ENCODE results near the gene ADPRS. TPM values are rescaled to one million over a fixed set of nuclear protein-coding genes. Genes with fewer than 3 reads are reported as not detected.

Gene ADPRS
- total and polyA plus RNA-seq, 4 experiments from 2014 or later, result 25.7 to 31.5 (median 27.7) TPM

- no peak for DNase-seq
- CTCF ChIA-PET (ENCODE audit: partially characterized antibody), result no interaction called here
- POLR2A ChIA-PET (ENCODE audit: partially characterized antibody), result no interaction called here
Observed at GRCh38 chr1:36124404-36125128, 35.9 kb downstream of the ADPRS start.

GRCh38 chr1:36125129-36125991, 36.7 kb downstream of the ADPRS start, which contains the start of gene COL8A2:
Gene COL8A2 (minus strand): TSS chr1:36125222. CDS start chr1:36100242, 24,980 bp downstream.
- Mint-ChIP-seq H3K36me3 (no peaks in the 10 kb centered on the region), H3K27ac (peak within 1 kb of the TSS in 3 of 7 donors; percentile 31 to 73 (median 41)), H3K4me1 (peaks cover 10 to 16% (median 13%) of the 10 kb centered on the region in 4 donors), H3K4me3 (peak within 1 kb of the TSS; percentile 20 to 72 (median 54)), H3K27me3 (peaks cover 35 to 39% of the 10 kb centered on the region in 2 donors), H3K9me3 (no peaks in the 10 kb centered on the region)
- H3K4me3 ChIP-seq (ENCODE audit: low read length in 2 of 2), result no peak within 1 kb of the TSS
- H3K4me1 ChIP-seq (ENCODE audit: insufficient read depth, low read length), result no peaks in the 10 kb centered on the region
- no peak within 1 kb of the TSS for H3K27ac ChIP-seq (ENCODE audit: low read depth, low read length)
- ChIA-PET CTCF (ENCODE audit: partially characterized antibody) (no interaction called here), POLR2A (ENCODE audit: partially characterized antibody) (no interaction called here)
- DNase-seq, result no peak
- H3K36me3 ChIP-seq (ENCODE audit: insufficient read depth, low read length), result no peaks in the 10 kb centered on the region
- H3K9me3 ChIP-seq (ENCODE audit: control insufficient read depth in 1 of 2, low read length in 2 of 2), result no peaks in the 10 kb centered on the region
- peaks cover 21% of the 10 kb centered on the region for H3K27me3 ChIP-seq (ENCODE audit: insufficient read depth, low read length)
- intact Hi-C loops (cut with micrococcal nuclease), result no loop called here

More at GRCh38 chr1:36124404-36125128, 35.9 kb downstream of the ADPRS start:
- no peaks in the 10 kb centered on the region for H3K4me1 ChIP-seq (ENCODE audit: insufficient read depth, low read length)
- peaks cover 35 to 39% of the 10 kb centered on the region in 2 donors for H3K27me3 Mint-ChIP-seq
- peak overlapping the region in 2 of 7 donors; percentile 31 to 41 for H3K27ac Mint-ChIP-seq
- H3K36me3 ChIP-seq (ENCODE audit: insufficient read depth, low read length), result no peaks in the 10 kb centered on the region
- H3K4me3 Mint-ChIP-seq, result peak overlapping the region in 7 of 8 donors; percentile 39 to 72 (median 59)
- H3K27me3 ChIP-seq (ENCODE audit: insufficient read depth, low read length), result peaks cover 21% of the 10 kb centered on the region
- H3K27ac ChIP-seq (ENCODE audit: low read depth, low read length), result no peak overlapping the region
- no peaks in the 10 kb centered on the region for H3K9me3 ChIP-seq (ENCODE audit: control insufficient read depth in 1 of 2, low read length in 2 of 2)
- H3K36me3 Mint-ChIP-seq, result no peaks in the 10 kb centered on the region
- intact Hi-C loops (cut with micrococcal nuclease), result no loop called here
- H3K9me3 Mint-ChIP-seq, result no peaks in the 10 kb centered on the region
- H3K4me3 ChIP-seq (ENCODE audit: low read length in 2 of 2), result no peak overlapping the region
- H3K4me1 Mint-ChIP-seq, result peaks cover 10 to 16% (median 13%) of the 10 kb centered on the region in 4 donors

- H3K36me3 ChIP-seq (ENCODE audit: insufficient read depth, low read length), result no peaks in the 10 kb centered on the region
- intact Hi-C loops (cut with micrococcal nuclease), result no loop called here
- H3K27me3 ChIP-seq (ENCODE audit: insufficient read depth, low read length), result peaks cover 21% of the 10 kb centered on the region
- no peak overlapping the region for H3K4me3 ChIP-seq (ENCODE audit: low read length in 2 of 2)
- peaks cover 10 to 16% (median 13%) of the 10 kb centered on the region in 4 donors for H3K4me1 Mint-ChIP-seq
- no peak overlapping the region for H3K27ac ChIP-seq (ENCODE audit: low read depth, low read length)
- ChIA-PET POLR2A (ENCODE audit: partially characterized antibody) (no interaction called here), CTCF (ENCODE audit: partially characterized antibody) (no interaction called here)
- H3K27me3 Mint-ChIP-seq, result peaks cover 35 to 39% of the 10 kb centered on the region in 2 donors
- H3K36me3 Mint-ChIP-seq, result no peaks in the 10 kb centered on the region
- peak overlapping the region in 3 of 7 donors; percentile 7 to 73 (median 18) for H3K27ac Mint-ChIP-seq
- peak overlapping the region in 6 of 8 donors; percentile 28 to 48 (median 44) for H3K4me3 Mint-ChIP-seq
- no peaks in the 10 kb centered on the region for H3K9me3 ChIP-seq (ENCODE audit: control insufficient read depth in 1 of 2, low read length in 2 of 2)
- no peak for DNase-seq
- no peaks in the 10 kb centered on the region for H3K4me1 ChIP-seq (ENCODE audit: insufficient read depth, low read length)
- H3K9me3 Mint-ChIP-seq, result no peaks in the 10 kb centered on the region
Observed at GRCh38 chr1:36126005-36126716, 37.5 kb downstream of the ADPRS start.

GRCh38 chr1:36126797-36127500, 38.3 kb downstream of the ADPRS start:
- POLR2A ChIA-PET (ENCODE audit: partially characterized antibody), result no interaction called here

GRCh38 chr1:36128126-36128904, 39.6 kb downstream of the ADPRS start:
- Mint-ChIP-seq H3K27ac (peak overlapping the region in 1 of 7 donors; percentile 57), H3K27me3 (peaks cover 22 to 23% of the 10 kb centered on the region in 2 donors), H3K36me3 (no peaks in the 10 kb centered on the region), H3K4me3 (peak overlapping the region in 1 of 8 donors; percentile 20), H3K4me1 (peaks cover 9 to 10% (median 10%) of the 10 kb centered on the region in 4 donors), H3K9me3 (no peaks in the 10 kb centered on the region)
- no peaks in the 10 kb centered on the region for H3K36me3 ChIP-seq (ENCODE audit: insufficient read depth, low read length)
- peaks cover 18% of the 10 kb centered on the region for H3K27me3 ChIP-seq (ENCODE audit: insufficient read depth, low read length)
- no peak overlapping the region for H3K27ac ChIP-seq (ENCODE audit: low read depth, low read length)
- no peak overlapping the region for H3K4me3 ChIP-seq (ENCODE audit: low read length in 2 of 2)
- no peaks in the 10 kb centered on the region for H3K4me1 ChIP-seq (ENCODE audit: insufficient read depth, low read length)
- H3K9me3 ChIP-seq (ENCODE audit: control insufficient read depth in 1 of 2, low read length in 2 of 2), result no peaks in the 10 kb centered on the region
- DNase-seq, result no peak
- POLR2A ChIA-PET (ENCODE audit: partially characterized antibody), result no interaction called here
- CTCF ChIA-PET (ENCODE audit: partially characterized antibody), result interaction anchor here (0.6 kb wide), 1 partner anchor 167 kb away, joined by 3 read pairs; no protein-coding TSS in a partner anchor
- intact Hi-C loops (cut with micrococcal nuclease), result no loop called here

More at GRCh38 chr1:36126797-36127500, 38.3 kb downstream of the ADPRS start:
- H3K36me3 Mint-ChIP-seq, result no peaks in the 10 kb centered on the region
- no peak overlapping the region for H3K27ac Mint-ChIP-seq
- H3K4me3 Mint-ChIP-seq, result peak overlapping the region in 2 of 8 donors; percentile 19 to 54
- H3K4me1 Mint-ChIP-seq, result peaks cover 10 to 16% (median 13%) of the 10 kb centered on the region in 4 donors
- Histone ChIP-seq H3K36me3 (ENCODE audit: insufficient read depth, low read length) (no peaks in the 10 kb centered on the region), H3K4me1 (ENCODE audit: insufficient read depth, low read length) (no peaks in the 10 kb centered on the region), H3K4me3 (ENCODE audit: low read length in 2 of 2) (no peak overlapping the region), H3K27me3 (ENCODE audit: insufficient read depth, low read length) (peaks cover 21% of the 10 kb centered on the region), H3K9me3 (ENCODE audit: control insufficient read depth in 1 of 2, low read length in 2 of 2) (no peaks in the 10 kb centered on the region), H3K27ac (ENCODE audit: low read depth, low read length) (no peak overlapping the region)
- no peak for DNase-seq
- H3K9me3 Mint-ChIP-seq, result no peaks in the 10 kb centered on the region
- CTCF ChIA-PET (ENCODE audit: partially characterized antibody), result interaction anchor here (0.5 kb wide), 1 partner anchor 240 kb away, joined by 4 read pairs; no protein-coding TSS in a partner anchor
- H3K27me3 Mint-ChIP-seq, result peaks cover 32 to 36% of the 10 kb centered on the region in 2 donors
- intact Hi-C loops (cut with micrococcal nuclease), result no loop called here

- Mint-ChIP-seq H3K27me3 (peaks cover 17 to 18% of the 10 kb centered on the region in 2 donors), H3K36me3 (no peaks in the 10 kb centered on the region), H3K4me1 (peaks cover 6 to 7% (median 7%) of the 10 kb centered on the region in 4 donors), H3K9me3 (no peaks in the 10 kb centered on the region), H3K4me3 (no peak overlapping the region), H3K27ac (no peak overlapping the region)
- intact Hi-C loops (cut with micrococcal nuclease), result no loop called here
- no peak overlapping the region for H3K27ac ChIP-seq (ENCODE audit: low read depth, low read length)
- CTCF ChIA-PET (ENCODE audit: partially characterized antibody), result interaction anchor here (0.6 to 1.3 kb wide), 2 partner anchors 21 to 167 kb away, joined by 3 to 4 read pairs; partner anchors contain the start of gene TRAPPC3
- no peak overlapping the region for H3K4me3 ChIP-seq (ENCODE audit: low read length in 2 of 2)
- no peaks in the 10 kb centered on the region for H3K36me3 ChIP-seq (ENCODE audit: insufficient read depth, low read length)
- no peaks in the 10 kb centered on the region for H3K4me1 ChIP-seq (ENCODE audit: insufficient read depth, low read length)
- POLR2A ChIA-PET (ENCODE audit: partially characterized antibody), result no interaction called here
- H3K27me3 ChIP-seq (ENCODE audit: insufficient read depth, low read length), result peaks cover 13% of the 10 kb centered on the region
- no peak for DNase-seq
- H3K9me3 ChIP-seq (ENCODE audit: control insufficient read depth in 1 of 2, low read length in 2 of 2), result no peaks in the 10 kb centered on the region
Observed at GRCh38 chr1:36128905-36129206, 40.2 kb downstream of the ADPRS start.

Measured in CD4-positive, alpha-beta memory T cell (primary cell).